H1 (cell line): ENCODE results near the gene SLC2A2. TPM values are rescaled to one million over a fixed set of nuclear protein-coding genes. Genes with fewer than 3 reads are reported as not detected.

Experiments
- CTCF ChIA-PET: fragments of 300-600 bp; sonication (Branson Sonifier 250); formaldehyde crosslinking; loops from one replicate; lab custom pipeline; 2021; ENCODE audit not compliant: partially characterized antibody; lab: Charles Lee
- POLR2A ChIA-PET: fragments of 300-600 bp; sonication (Branson Sonifier 250); formaldehyde crosslinking; loops from one replicate; lab custom pipeline; 2021; ENCODE audit warnings: inconsistent platforms; ENCODE audit not compliant: partially characterized antibody; lab: Charles Lee
- DNase-seq, 2 experiments: peaks; one replicate each; pipeline versions ENCODE4 v3.0.0 to v3.0.0-alpha.2; 2010 to 2022; ENCODE audit warnings: low spot score in 2 of 2, low read depth in 1 of 2, mixed read lengths in 1 of 2
- FAIRE-seq: peaks from 2 replicates; lab custom pipeline; 2011; peaks lifted over from hg19 to GRCh38; lab: Jason Lieb, UNC
- H2AFZ ChIP-seq: 2 replicates; pipeline ENCODE4 v1.8.1; 2012; ENCODE audit warnings: low read length, inconsistent platforms
- H2AK5ac ChIP-seq: 2 replicates; pipeline ENCODE4 v1.6.1; 2013; ENCODE audit warnings: low read depth, low read length
- H2BK120ac ChIP-seq: replicated peaks from 2 replicates; pipeline ENCODE3; 2013; ENCODE audit warnings: low read depth, low read length, inconsistent platforms
- H2BK12ac ChIP-seq: 2 replicates; pipeline ENCODE4 v1.6.1; 2013; ENCODE audit warnings: low read depth, low read length
- H2BK15ac ChIP-seq: 2 replicates; pipeline ENCODE4 v1.6.1; 2013; ENCODE audit warnings: low read length
- H2BK20ac ChIP-seq: 2 replicates; pipeline ENCODE4 v1.6.1; 2013; ENCODE audit warnings: low read length
- H2BK5ac ChIP-seq: 2 replicates; pipeline ENCODE4 v1.6.1; 2013; ENCODE audit warnings: low read depth, low read length
- H3K14ac ChIP-seq: 2 replicates; pipeline ENCODE4 v1.6.1; 2013; ENCODE audit warnings: inconsistent platforms; ENCODE audit not compliant: insufficient read length
- H3K18ac ChIP-seq: 2 replicates; pipeline ENCODE4 v1.6.1; 2013; ENCODE audit warnings: low read length; ENCODE audit errors: extremely low read depth
- H3K23ac ChIP-seq: 2 replicates; pipeline ENCODE4 v1.6.1; 2013; ENCODE audit warnings: inconsistent platforms; ENCODE audit not compliant: insufficient read length
- H3K23me2 ChIP-seq: 2 replicates; pipeline ENCODE4 v1.6.1; 2013; ENCODE audit warnings: low read depth, low read length
- H3K27ac ChIP-seq: 2 replicates; pipeline ENCODE4 v1.6.1; 2011; ENCODE audit warnings: low read depth, low read length, inconsistent platforms
- H3K27me3 ChIP-seq, 4 experiments: replicated peaks in 1 of 4; 1 replicate in 1 of 4; 2 replicates in 3 of 4; pipeline versions ENCODE4 v1.6.1 to v1.8.1; 2011 to 2013; ENCODE audit warnings: low read length in 3 of 4, mild to moderate bottlenecking in 3 of 4, inconsistent platforms in 2 of 4, mixed read lengths in 2 of 4, moderate library complexity in 1 of 4; ENCODE audit not compliant: control insufficient read depth in 3 of 4, insufficient read depth in 3 of 4; ENCODE audit errors: extremely low read depth in 1 of 4
- H3K36me3 ChIP-seq, 4 experiments: 2 replicates each; pipeline versions ENCODE4 v1.6.1 to v1.8.1; 2011 to 2013; ENCODE audit warnings: mild to moderate bottlenecking in 4 of 4, low read length in 3 of 4, moderate library complexity in 2 of 4, control low read depth in 1 of 4, inconsistent platforms in 1 of 4; ENCODE audit not compliant: insufficient read depth in 4 of 4, control insufficient read depth in 2 of 4
- H3K4ac ChIP-seq: replicated peaks from 2 replicates; pipeline ENCODE3; 2013; ENCODE audit warnings: low read length, low read depth, mixed read lengths, inconsistent platforms; ENCODE audit not compliant: insufficient read length
- H3K4me1 ChIP-seq, 4 experiments: replicated peaks in 1 of 4; 1 replicate in 1 of 4; 2 replicates in 3 of 4; pipeline versions ENCODE4 v1.6.1 to v1.8.1; 2011 to 2013; ENCODE audit warnings: low read length in 3 of 4, inconsistent platforms in 2 of 4, mixed read lengths in 1 of 4; ENCODE audit not compliant: insufficient read depth in 4 of 4, control insufficient read depth in 3 of 4
- H3K4me2 ChIP-seq, 2 experiments: 2 replicates each; pipeline versions ENCODE4 v1.6.1 to v1.8.1; 2011 to 2013; ENCODE audit warnings: low read depth in 2 of 2, low read length in 2 of 2, control low read depth in 1 of 2, inconsistent platforms in 1 of 2, mild to moderate bottlenecking in 1 of 2; ENCODE audit not compliant: insufficient read depth in 1 of 2
- H3K4me3 ChIP-seq, 4 experiments: fragments of 200-600, 300-600 bp in 1 of 4; sonication (generic), shearing (Covaris generic), sonication (Bioruptor Twin) in 1 of 4; 2 replicates each; pipeline versions ENCODE4 v1.5.1 to v1.8.1; 2011 to 2016; ENCODE audit warnings: low read length in 4 of 4, low read depth in 3 of 4, control low read depth in 2 of 4, inconsistent platforms in 2 of 4, mild to moderate bottlenecking in 2 of 4, mixed read lengths in 1 of 4, moderate library complexity in 1 of 4; ENCODE audit not compliant: insufficient read depth in 2 of 4; ENCODE audit errors: extremely low read depth in 1 of 4
- H3K56ac ChIP-seq: replicated peaks from 2 replicates; pipeline ENCODE3; 2013; ENCODE audit warnings: low read depth, mild to moderate bottlenecking, mixed read lengths, low read length, inconsistent platforms; ENCODE audit not compliant: insufficient read length
- H3K79me1 ChIP-seq: 2 replicates; pipeline ENCODE4 v1.6.1; 2013; ENCODE audit warnings: low read depth, low read length, control low read depth
- H3K79me2 ChIP-seq, 2 experiments: 2 replicates each; pipeline versions ENCODE4 v1.6.1 to v1.8.1; 2012 to 2013; ENCODE audit warnings: low read length in 2 of 2, mild to moderate bottlenecking in 2 of 2, inconsistent platforms in 1 of 2; ENCODE audit not compliant: insufficient read depth in 2 of 2, control insufficient read depth in 1 of 2
- H3K9ac ChIP-seq, 4 experiments: replicated peaks in 1 of 4; 1 replicate in 1 of 4; 2 replicates in 3 of 4; pipeline versions ENCODE4 v1.6.1 to v1.8.1; 2011 to 2013; ENCODE audit warnings: low read depth in 3 of 4, low read length in 3 of 4, control low read depth in 2 of 4, mild to moderate bottlenecking in 2 of 4, moderate library complexity in 2 of 4, inconsistent platforms in 1 of 4; ENCODE audit errors: extremely low read depth in 1 of 4
- H3K9me3 ChIP-seq, 2 experiments: 2 replicates each; pipeline versions ENCODE4 v1.6.1 to v1.8.1; 2012 to 2013; ENCODE audit warnings: mild to moderate bottlenecking in 2 of 2, moderate library complexity in 2 of 2, control low read depth in 1 of 2, inconsistent platforms in 1 of 2, low read depth in 1 of 2, low read length in 1 of 2, mixed read lengths in 1 of 2; ENCODE audit not compliant: insufficient read depth in 2 of 2
- H4K20me1 ChIP-seq, 2 experiments: replicated peaks in 1 of 2; 2 replicates each; pipeline versions ENCODE3 to v1.8.1; 2011 to 2013; ENCODE audit warnings: inconsistent platforms in 2 of 2, low read length in 2 of 2, mild to moderate bottlenecking in 1 of 2; ENCODE audit not compliant: insufficient read depth in 2 of 2, control insufficient read depth in 1 of 2
- H4K5ac ChIP-seq: 2 replicates; pipeline ENCODE4 v1.6.1; 2013; ENCODE audit warnings: low read length, low read depth, mixed read lengths, inconsistent platforms; ENCODE audit not compliant: insufficient read length
- H4K8ac ChIP-seq: 2 replicates; pipeline ENCODE4 v1.8.0; 2013; ENCODE audit warnings: mild to moderate bottlenecking, moderate library complexity, low read length, inconsistent platforms; ENCODE audit not compliant: insufficient read depth; ENCODE audit errors: extremely low read depth
- H4K91ac ChIP-seq: replicated peaks from 2 replicates; pipeline ENCODE3; 2013; ENCODE audit warnings: low read length, mixed read lengths, inconsistent platforms; ENCODE audit not compliant: insufficient read length
- SP1 ChIP-seq: IDR thresholded peaks from 2 replicates; pipeline ENCODE4 v1.6.1; 2011; ENCODE audit warnings: low read depth, low read length
- SUZ12 ChIP-seq: fragments of 200-600 bp; sonication (generic); IDR thresholded peaks from 2 replicates; pipeline ENCODE4 v1.6.1; 2012; ENCODE audit warnings: mild to moderate bottlenecking, inconsistent platforms, low read length, moderate library complexity, mixed read lengths
- WGBS, 2 experiments: shearing (Covaris generic) in 1 of 2; methylation state at CpG; one replicate each; pipeline versions ENCODE4 v1.1.6 to v1.1.7; 2013 to 2015; ENCODE audit warnings: low lambda C conversion rate in 2 of 2, mixed read lengths in 2 of 2, inconsistent platforms in 1 of 2, low coverage in 1 of 2, missing lambda C conversion rate in 1 of 2; ENCODE audit not compliant: insufficient replicate concordance in 2 of 2, insufficient coverage in 1 of 2, insufficient read length in 1 of 2; ENCODE audit errors: extremely low coverage in 1 of 2, missing lambda C conversion rate in 1 of 2; 5-methylcytosine and 5-hydroxymethylcytosine counted together
- polyA plus RNA-seq, 7 experiments: library from polyadenylated mRNA; depleted of rRNA in 3 of 7; stranded (reverse) in 5 of 7; unstranded in 2 of 7; fragments of >200 nt in 5 of 7; fragments of 200-250 nt in 2 of 7; gene quantifications; 1 replicate in 5 of 7; 2 replicates in 1 of 7; 4 replicates in 1 of 7; pipeline versions ENCODE4 v1.2.1 to v1.2.3, GENCODE V29; 2011 to 2013; ENCODE audit warnings: missing spikeins in 2 of 7, mixed read lengths in 2 of 7
- total RNA-seq: library from RNA; stranded (reverse); fragmentation: NEBNext Ultra II Directional; extraction: Animal tissue kit (Norgen Biotek cat#: 25700); gene quantifications from 2 replicates; pipeline ENCODE4 v1.2.1, GENCODE V29; 2021

Gene SLC2A2
- total and polyA plus RNA-seq, 2 of the 8 experiments (the other 6 are each of a cell fraction or from before 2014, with no cell fraction given): not detected

DNA sequence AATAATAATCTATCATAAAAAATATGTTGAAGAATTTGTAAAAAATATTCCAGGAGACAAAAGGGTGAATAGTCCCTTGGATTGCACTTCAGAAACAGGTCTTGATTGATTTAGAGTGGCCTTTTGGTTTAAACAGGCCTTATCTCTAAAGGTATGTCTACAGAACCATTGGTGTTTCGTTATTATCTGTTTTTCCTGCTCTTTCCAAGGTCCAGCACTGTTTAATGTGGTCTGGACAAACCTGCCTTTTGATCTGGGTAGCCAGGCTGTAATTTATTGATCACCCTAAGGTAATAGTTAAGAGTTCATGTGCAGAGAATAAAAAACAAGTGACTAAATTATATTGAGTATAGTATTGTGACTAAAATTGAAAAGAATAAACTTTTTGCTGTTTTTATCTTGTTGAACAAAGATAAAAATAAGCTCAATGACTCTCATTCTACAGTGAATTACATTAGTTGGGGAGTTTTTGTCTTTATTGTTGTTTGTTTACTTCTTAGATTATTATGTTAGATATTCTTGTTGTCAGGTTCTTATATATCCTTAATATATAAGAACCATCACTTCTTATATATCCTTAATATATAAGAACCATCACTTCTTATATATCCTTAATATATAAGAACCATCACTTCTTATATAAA lies 25.1 kb downstream of the SLC2A2 start:
- H2BK5ac ChIP-seq: no peak overlapping the region
- H3K14ac ChIP-seq: no peak overlapping the region
- H2BK15ac ChIP-seq: no peak overlapping the region
- 86% methylated on average over 1 of the region's 1 CpG; no CpG with 5 or more reads in 1 of the 2 experiments for WGBS, 2 experiments
- no peak overlapping the region for H4K91ac ChIP-seq
- H3K4me3 ChIP-seq: no peak overlapping the region
- H3K23ac ChIP-seq: no peak overlapping the region
- no peak overlapping the region for H3K4ac ChIP-seq
- FAIRE-seq (no peak), DNase-seq (no peak)
- H3K4me2 ChIP-seq: no peak overlapping the region
- no peak overlapping the region for H3K9ac ChIP-seq
- H2BK12ac ChIP-seq: no peak overlapping the region
- no peak overlapping the region for H4K5ac ChIP-seq
- H4K20me1 ChIP-seq: no peaks in the 10 kb centered on the region
- no peaks in the 10 kb centered on the region for H3K4me1 ChIP-seq
- H2AK5ac ChIP-seq: no peak overlapping the region
- H3K79me1 ChIP-seq: no peaks in the 10 kb centered on the region
- H3K9me3 ChIP-seq: no peaks in the 10 kb centered on the region; a peak in 1 of 4 replicates
- H2AFZ ChIP-seq: no peak overlapping the region
- H4K8ac ChIP-seq: no peak overlapping the region
- CTCF ChIA-PET: no interaction called here
- H3K36me3 ChIP-seq: no peaks in the 10 kb centered on the region
- no peak overlapping the region for H2BK20ac ChIP-seq
- no peak overlapping the region for H2BK120ac ChIP-seq
- H3K27me3 ChIP-seq: no peaks in the 10 kb centered on the region
- no peak overlapping the region for H3K56ac ChIP-seq
- H3K79me2 ChIP-seq: no peaks in the 10 kb centered on the region
- POLR2A ChIA-PET: no interaction called here
- no peak overlapping the region for H3K27ac ChIP-seq
- no peaks in the 10 kb centered on the region for H3K23me2 ChIP-seq
- TF ChIP-seq SUZ12: no peak
- TF ChIP-seq SP1: no peak
- no peak overlapping the region for H3K18ac ChIP-seq
